Hematopoietic multipotent progenitor cell treated with erythropoietin and hydrocortisone succinate and interleukin-3 and kit ligand, for 4 days (in vitro differentiated cells): ENCODE data around the gene BMP5.

ENCODE experiments used
- DNase-seq: peaks from one replicate; pipeline ENCODE4 v3.0.0-alpha.2; 2015

BMP5 gene

GRCh38 chr6:55705451-55706440, 169.6 kb downstream of the BMP5 start:
- DNase-seq: no peak

GRCh38 chr6:55704421-55704820, 171.0 kb downstream of the BMP5 start:
- no peak for DNase-seq
